ENCODE data around the gene CAMK1D.
A peak's percentile ranks its signal among the peaks of the same experiment; 100 is the strongest.

DNA sequence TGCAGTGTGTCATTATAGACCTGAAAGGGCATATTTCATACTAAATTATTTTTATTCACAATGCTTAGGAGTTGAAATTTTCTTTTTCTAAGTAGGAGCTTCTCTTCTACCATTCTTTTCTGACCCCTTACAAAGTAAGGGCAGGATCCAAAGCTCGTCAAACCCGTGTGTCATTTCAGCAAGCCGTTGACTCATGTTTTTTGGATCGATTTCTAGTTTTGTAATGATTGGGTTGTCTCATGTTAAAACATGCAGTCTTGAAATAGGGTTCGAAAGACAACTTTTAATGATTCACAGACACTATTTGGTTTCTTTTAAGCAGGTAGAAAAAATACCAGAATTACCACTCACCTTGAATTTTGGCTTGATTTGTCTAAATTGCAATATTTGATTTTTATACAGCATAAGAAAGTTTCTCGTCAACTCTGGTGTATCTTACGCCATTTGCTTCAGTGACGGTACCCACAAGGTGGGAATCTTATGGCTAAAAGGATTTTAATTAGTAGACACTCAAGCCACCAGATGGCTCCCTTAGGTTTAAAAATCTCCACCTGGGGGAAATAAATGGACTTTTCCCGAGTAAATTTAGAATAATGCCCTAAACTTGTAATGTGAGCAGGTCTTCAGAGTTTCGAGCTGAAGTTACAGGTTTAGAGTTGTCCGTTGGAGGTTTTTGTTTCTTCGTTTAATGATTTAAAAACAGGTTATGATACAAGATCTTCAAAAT, 368.8 kb downstream of the CAMK1D start:
- TF ChIP-seq, protein P1, sequence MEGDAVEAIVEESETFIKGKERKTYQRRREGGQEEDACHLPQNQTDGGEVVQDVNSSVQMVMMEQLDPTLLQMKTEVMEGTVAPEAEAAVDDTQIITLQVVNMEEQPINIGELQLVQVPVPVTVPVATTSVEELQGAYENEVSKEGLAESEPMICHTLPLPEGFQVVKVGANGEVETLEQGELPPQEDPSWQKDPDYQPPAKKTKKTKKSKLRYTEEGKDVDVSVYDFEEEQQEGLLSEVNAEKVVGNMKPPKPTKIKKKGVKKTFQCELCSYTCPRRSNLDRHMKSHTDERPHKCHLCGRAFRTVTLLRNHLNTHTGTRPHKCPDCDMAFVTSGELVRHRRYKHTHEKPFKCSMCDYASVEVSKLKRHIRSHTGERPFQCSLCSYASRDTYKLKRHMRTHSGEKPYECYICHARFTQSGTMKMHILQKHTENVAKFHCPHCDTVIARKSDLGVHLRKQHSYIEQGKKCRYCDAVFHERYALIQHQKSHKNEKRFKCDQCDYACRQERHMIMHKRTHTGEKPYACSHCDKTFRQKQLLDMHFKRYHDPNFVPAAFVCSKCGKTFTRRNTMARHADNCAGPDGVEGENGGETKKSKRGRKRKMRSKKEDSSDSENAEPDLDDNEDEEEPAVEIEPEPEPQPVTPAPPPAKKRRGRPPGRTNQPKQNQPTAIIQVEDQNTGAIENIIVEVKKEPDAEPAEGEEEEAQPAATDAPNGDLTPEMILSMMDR (IDR thresholded peaks at IDR 0.05) = peak in 2 of 4 experiments; percentile 41 to 47
- TF ChIP-seq POLR2A (IDR thresholded peaks at IDR 0.05) = no peak
